ENCODE results near the gene CCDC92B.
"Not testable (repeated sequence)": the region's sequence is repeated elsewhere in the genome, so short reads cannot be mapped to it uniquely, and the experiment has no call there.

The CCDC92B gene

DNA sequence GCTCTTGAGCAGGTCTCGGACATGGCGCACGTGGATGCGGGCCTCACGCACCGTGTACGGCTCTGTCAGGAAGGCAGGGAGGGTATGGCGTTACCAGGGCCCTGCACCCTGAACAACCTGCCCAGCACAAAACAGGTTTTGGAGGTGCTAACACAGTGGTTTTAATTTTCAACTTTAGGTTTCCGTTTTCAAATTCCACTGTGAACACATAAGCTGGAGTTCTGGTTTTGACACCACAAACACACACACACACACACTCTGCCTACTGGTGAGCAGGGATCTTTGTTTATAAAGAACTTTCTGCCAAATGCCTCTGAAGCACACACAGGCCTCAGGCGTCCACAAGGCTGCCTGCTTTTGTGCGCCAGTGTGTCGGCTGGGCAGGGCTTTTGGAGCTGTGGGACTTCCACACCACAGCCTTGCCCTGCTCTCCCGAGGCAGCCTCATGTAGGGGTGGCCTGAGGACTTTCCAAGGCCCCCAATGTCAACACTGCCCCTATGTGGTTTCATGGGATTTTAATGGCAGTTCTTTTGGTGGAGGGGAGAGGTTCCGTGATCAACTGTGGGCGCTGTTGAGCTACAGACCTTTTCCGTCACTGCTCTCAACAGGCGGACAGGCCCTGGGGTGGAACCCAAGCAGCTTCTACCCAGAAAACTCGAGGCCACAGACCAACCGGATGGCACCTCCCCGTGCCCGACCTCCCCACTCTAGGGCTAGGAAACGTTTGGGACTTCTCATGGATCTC is 47.3 kb downstream of the CCDC92B start:
- DNase-seq: no peak

DNA sequence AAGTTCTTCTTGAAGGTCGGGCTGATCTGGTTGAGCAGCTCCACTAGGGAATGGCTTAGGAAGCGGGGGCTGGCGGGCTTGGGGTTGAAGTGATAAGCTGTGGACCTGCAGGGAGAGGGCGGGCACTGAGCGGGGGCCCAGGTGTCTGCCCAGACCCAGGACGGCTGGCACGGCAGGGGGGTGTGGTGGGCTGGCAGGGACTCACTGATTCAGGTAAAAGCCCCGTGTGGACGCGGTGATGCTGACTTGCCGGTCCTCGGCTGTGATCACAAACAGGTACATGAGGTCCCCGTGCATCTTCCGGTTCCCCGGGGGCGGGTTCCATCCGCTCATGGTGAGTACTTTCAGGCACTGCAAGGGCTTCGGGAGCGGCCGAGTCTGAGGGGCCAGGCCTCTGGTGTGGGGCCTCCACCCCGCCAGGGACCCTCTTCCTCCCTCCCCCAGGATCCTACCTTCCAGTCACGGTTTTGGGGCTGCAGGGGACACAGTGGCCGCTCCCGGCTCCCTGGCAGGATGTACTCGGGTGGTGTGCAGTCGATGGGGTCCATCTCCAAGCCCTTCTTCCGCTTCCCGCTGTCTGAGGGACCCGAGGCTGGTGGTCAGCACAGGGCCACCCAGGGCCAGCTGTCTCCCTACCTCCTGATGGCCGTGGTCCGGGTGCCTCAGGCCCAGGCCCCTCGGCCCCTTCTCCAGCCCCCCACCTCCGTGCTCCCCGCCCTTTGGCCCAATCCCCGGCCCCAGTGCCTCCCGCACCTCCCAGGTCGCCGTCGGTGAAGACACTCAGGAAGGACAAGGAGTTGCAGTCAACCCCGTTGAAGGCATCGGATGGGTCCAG is 48.1 kb downstream of the CCDC92B start:
- DNase-seq: no peak

DNA sequence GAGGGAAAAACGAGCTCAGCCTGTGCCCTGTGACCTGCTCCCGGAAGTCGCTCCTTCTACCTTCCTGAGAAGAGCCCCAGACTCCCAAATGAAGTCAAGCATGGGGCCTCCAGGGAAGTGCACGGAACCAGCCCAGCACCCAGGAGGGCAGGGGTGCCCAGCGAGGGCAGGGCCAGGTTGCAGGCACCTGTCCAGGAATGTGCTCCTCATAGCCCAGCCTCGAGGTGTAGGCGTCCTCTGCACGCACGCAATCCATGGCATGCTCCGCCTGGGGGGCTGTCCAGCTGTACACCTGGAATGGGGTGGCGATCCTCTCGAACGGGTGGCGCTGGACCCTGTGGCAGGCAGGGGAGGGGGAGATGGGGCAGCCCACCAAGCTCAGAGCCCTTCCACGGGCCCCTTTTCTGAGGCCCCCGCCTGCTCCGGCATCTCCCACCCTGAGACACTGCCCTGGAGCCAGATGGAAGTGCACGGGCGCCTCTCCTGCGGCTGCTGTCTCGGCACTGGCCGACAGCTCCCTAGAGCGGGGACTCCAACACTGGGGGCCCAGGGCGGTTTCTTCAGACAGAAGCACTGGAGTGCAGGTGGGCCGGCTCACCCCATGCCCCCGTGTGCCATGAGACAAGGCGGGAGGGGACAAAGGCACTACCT is 48.8 kb downstream of the CCDC92B start:
- DNase-seq: no peak

DNA sequence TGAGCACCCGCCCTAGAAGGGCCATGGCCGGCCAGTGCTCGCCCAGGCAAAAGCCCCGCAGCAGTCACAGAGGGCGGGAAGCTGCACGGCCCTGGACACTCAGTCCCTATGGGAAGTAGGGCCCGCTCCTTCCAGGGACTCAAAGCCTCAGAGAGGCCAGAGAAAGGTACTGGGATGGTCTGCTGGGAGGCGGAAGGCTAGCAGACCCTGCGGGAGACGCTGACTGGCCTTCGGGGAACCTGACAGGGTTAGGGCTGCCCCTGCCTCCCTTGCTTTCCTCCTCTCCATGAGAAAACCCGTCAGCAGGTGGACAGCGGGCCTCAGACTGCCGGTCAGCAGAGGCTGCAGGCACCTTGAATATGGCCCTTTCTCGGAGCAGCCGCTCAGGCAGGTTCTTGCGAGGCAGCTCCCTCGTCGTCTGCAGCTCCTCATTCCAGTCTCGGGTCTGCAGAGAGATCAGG is 49.4 kb downstream of the CCDC92B start:
- no peak for DNase-seq

GRCh38 chr17:2699216-2699805 is 50.1 kb downstream of the CCDC92B start:
- not testable (repeated sequence) for DNase-seq

DNA sequence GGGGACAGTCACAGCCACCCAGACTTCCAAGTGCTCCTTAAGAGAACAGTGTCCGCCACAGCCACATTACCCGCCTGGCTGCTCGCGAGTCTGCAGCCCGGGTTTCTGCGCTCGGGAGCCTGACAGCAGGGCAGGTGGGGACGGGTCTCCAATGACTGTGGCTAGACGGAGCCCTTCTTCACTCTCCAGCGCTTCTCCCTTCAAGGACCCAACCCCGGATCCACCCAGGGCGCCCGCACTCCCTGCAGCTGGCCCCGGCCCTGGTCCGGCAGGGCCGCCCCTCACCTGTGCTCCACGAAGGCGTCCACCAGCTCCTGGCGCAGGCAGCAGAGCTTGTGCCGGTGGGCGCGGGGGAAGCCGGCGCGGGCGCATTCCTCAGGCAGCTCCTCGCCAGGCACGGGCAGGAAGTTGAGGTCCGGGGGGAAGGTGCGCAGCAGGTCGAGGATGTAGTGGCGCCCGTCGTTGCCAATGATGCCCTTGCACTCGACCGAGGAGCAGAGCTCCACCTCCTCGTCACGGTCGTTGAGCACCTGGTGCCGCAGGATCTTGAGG is 51.8 kb downstream of the CCDC92B start:
- no peak for DNase-seq

DNA sequence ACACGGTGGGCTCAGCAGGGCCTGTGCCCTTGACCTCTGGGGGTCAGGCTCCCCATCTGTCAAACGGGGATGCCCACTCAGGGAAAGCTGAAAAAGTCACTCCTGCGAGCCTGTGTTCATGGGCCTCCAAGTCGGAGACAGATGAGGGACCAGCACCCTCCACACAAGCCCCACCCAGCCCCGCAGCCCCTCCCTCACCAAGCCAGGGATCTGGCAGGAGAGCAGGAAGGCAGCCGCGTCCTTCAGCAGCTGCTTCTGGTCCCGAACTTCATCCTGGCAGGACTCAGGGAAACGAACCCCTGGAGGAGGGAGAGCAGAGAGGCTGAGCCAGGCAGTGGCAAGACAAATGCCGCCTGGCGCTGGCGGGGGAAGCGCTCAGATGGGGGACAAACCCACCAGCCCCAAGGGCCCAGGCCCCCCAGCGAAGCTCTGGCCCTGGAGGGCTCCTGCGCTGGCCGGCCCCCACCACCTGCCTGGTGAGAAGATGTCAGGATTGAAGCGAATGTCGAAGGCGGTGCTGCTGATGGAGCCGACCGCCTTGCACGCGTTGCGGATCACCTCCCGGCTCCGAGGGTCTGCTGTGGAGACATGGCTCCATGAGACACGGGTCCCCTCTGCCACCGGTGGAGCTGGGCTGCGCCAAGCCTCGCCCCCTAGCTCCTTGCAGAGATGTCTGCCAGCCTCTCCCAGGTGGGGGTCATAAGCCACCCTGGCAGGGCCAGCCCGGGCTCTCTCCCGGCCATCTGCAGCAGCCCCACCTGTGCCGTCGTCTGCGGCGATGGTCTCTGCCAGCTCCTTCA is 53.3 kb downstream of the CCDC92B start:
- peak in 1 of 2 donors; percentile 8 for DNase-seq

DNA sequence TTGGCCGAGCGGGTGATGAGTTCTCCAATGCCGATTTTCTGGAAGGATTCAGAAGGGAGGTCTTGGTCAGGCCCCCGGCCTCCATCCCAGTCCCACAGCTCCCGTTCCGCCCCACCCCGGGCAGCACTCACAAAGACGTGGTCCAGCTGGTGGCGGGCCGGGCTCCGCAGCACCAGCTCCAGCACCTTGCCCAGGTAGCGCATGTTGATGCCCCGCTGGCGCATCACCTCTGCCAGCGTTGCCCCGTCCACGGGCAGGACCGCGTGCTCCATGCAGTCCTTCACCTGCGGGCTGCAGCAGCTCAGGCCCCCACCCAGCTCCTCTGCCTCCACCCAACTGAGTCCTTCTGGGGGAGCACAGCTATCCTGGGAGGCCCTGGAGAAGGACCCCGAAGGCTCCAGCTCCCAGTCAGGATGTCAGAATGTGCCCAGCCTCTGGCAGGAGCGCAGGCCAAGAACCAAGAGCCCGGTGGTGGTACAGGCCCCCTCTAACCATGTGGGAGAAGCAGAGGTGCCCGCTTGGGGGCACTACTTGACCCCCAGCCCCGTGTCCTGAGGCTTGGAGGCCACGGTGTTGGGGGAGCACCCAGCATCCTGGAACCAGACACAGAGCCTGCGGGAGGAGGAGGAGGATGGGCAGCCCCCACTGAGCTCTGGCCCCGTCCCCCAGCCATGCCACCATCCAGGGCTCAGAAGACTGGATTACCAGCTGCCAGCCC is 54.0 kb downstream of the CCDC92B start:
- peak in 1 of 2 donors; percentile 15 for DNase-seq

GRCh38 chr17:2694381-2695242 is 54.8 kb downstream of the CCDC92B start:
- no peak for DNase-seq

DNA sequence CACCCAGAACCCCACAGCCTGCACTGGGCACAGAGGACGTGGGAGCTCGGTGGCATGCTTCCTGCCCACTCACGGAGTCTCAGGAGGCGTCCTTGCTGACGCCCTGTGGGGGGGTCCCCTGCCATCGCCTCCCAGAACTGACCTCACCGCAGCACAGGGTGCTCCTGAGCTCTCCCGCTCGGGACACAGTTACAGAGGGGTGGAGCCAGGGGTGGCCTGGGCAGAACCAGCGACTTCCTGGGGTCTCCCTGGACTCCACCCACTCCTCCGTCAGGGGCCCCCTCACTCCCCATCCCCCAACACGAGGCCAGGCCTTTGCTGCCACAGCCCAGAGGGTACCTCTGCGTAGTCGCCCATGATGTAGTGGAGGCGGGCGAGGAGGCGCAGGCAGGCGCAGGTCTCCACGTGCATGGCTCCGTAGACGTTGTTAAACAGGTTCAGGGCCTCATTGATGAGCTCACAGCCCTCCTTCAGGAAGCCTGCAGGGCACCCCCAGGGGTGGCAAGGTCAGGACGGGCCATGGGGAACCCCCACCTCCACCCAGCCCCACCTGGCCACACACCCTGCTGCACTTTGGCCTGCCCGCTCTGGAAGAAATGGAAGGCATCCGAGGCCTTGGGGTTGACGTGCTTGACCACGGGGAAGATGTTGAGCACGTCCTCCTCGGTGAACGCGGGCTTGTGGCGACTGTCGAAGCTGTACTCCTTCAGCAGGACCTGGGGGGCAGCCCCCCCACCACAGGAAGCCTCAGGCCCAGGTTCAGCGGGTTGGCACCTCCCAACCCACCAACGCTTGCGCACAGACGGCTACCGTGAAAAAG is 55.7 kb downstream of the CCDC92B start:
- peak in 1 of 2 donors; percentile 13 for DNase-seq

- peak in 1 of 2 donors; percentile 8 for DNase-seq
Measured at GRCh38 chr17:2692781-2693135, 56.7 kb downstream of the CCDC92B start.

GRCh38 chr17:2691965-2692780 is 57.3 kb downstream of the CCDC92B start:
- DNase-seq: peak in 1 of 2 donors; percentile 15

- no peak for DNase-seq
Measured at GRCh38 chr17:2691069-2691871, 58.2 kb downstream of the CCDC92B start.

DNA sequence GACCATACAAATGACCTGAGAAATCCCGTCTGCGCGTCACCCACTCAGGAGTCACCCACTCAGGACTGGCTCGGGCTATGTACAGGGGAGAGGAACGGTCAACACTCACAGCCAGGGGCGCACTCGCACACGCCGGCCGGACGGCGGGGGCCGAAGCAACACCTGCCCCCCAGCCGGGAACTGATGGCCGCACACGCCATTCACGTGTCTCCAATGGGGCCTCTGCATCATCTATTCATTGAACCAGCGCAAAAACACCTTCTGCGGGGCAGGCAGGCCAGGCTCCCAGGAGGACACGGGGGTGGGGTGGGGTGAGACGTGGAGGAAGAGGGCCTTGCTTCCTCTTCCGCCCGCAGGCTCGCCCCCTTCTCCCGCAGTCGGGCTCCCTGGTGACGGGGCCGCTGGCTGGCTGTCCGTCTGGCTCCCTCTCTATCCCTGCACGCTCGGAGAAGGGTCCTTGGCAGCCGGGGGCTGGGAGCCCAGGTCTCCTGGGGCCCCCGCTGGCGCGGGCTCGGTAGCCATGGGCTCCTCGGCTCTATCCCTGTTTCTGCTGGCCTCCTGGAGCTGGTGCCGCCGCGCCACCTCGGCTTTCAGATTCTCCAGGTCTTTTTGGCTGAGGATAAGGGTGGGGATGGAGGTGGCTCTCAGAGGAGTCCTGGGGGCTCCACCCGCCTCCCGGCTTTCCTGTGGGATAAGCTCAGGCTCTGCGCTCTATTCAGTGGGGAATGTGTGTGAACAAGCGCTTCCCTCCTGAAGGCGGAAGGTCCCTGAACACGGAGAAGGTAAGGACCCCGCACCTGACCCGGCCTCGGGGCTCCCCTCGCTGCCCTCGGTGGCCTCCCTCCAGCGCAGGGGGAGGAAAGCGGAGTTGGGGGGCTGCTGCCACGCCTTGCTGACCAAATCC is 59.0 kb downstream of the CCDC92B start:
- no peak for DNase-seq

DNA sequence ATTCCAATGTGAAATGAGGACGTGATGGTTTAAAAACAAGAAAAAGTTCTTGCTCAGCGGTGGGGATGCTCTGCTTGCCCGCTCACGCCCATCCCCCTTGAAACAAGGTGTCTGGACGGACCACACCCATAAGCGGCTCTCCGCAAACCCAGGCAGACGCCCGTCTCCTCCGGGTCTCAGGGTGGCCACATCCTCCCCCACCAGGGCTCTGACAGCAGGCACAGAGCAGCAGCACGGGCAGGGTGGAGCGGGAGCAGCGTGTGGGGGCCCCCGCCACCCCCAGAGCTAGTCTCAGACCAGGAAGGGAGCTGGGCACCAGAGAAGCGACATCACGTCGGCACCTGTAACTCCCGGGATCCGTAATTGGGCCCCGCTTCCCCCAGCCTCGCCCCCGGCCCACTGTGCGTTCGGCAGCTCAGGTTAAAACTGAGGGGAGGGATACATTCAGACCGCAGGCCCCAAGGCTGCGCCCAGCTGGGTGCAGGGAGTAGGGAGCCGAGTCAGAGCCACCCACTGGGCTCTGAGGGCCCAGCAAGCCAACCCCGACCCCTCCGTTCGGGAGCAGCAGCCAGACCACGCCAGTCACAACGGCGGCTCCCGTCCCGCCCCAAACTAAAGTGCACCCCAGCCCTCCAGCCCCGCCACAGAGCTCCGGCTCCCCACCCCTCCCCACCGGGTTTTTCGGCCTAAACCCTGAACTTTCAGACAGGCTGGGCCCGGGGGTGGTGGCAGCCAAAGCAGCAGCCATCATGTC is 59.9 kb downstream of the CCDC92B start:
- no peak for DNase-seq
